Sigmoid colon (tissue), 7 donors: ENCODE measurements around the gene KRTAP10-12. TPM values are rescaled to one million over a fixed set of nuclear protein-coding genes. Genes with fewer than 3 reads are reported as not detected.

ENCODE experiments used
- DNase-seq: peaks from one replicate; pipeline ENCODE4 v3.0.0-alpha.2; 2019
- H3K27ac ChIP-seq, 4 donors: fragments of 200-600 bp; sonication (generic); one replicate each; pipeline ENCODE4 v1.5.1; 2016 to 2019; ENCODE audit warnings: mild to moderate bottlenecking in 1 of 4
- H3K27me3 ChIP-seq, 3 donors: fragments of 200-600 bp; sonication (generic); one replicate each; pipeline ENCODE4 v1.5.1; 2019; ENCODE audit warnings: mild to moderate bottlenecking in 1 of 3
- H3K36me3 ChIP-seq, 4 donors: fragments of 200-600 bp; sonication (generic); one replicate each; pipeline ENCODE4 v1.5.1; 2016 to 2019
- H3K4me1 ChIP-seq, 4 donors: fragments of 200-600 bp; sonication (generic); one replicate each; pipeline ENCODE4 v1.5.1; 2017 to 2019
- H3K4me3 ChIP-seq, 4 donors: fragments of 200-600 bp; sonication (generic); one replicate each; pipeline ENCODE4 v1.5.1; 2017 to 2019; ENCODE audit warnings: mild to moderate bottlenecking in 2 of 4, moderate library complexity in 1 of 4
- H3K9me3 ChIP-seq, 4 donors: fragments of 200-600 bp in 3 of 4; sonication (generic) in 3 of 4; one replicate each; pipeline versions ENCODE4 v1.5.1 to v1.6.1; 2013 to 2019
- CTCF ChIP-seq, 4 experiments: fragments of 450-650 bp in 3 of 4; fragments of 200-600 bp in 1 of 4; IDR thresholded peaks; one replicate each; pipeline ENCODE4 v1.5.1; 2016 to 2019; ENCODE audit warnings: antibody characterized with exemption in 4 of 4, mild to moderate bottlenecking in 3 of 4, moderate library complexity in 2 of 4
- EP300 ChIP-seq, 4 donors: sonication (generic); formaldehyde crosslinking; IDR thresholded peaks; one replicate each; pipeline ENCODE4 v1.6.1; 2017; ENCODE audit warnings: antibody characterized with exemption in 4 of 4
- POLR2A ChIP-seq, 2 donors: fragments of 450-650 bp; IDR thresholded peaks; one replicate each; pipeline ENCODE4 v1.6.1; 2016; ENCODE audit warnings: antibody characterized with exemption in 2 of 2, mild to moderate bottlenecking in 2 of 2, moderate library complexity in 2 of 2
- POLR2AphosphoS5 ChIP-seq, 4 donors: sonication (generic); formaldehyde crosslinking; IDR thresholded peaks; one replicate each; pipeline ENCODE4 v1.6.1; 2017; ENCODE audit warnings: antibody characterized with exemption in 4 of 4
- WGBS, 2 donors: extraction: QIAGEN DNeasy Blood & Tissue Kit; methylation state at CpG; one replicate each; pipeline ENCODE4 v1.1.7; 2013; 5-methylcytosine and 5-hydroxymethylcytosine counted together
- intact Hi-C: fragments of 100-400 bp; cut with DNase I; formaldehyde crosslinking; loops from one replicate; pipeline ENCODE4 v1.15.1; 2023
- polyA plus RNA-seq, 3 donors: library from polyadenylated mRNA; stranded (reverse); fragments of 200-250 nt; gene quantifications; one replicate each; pipeline ENCODE4 v1.2.3, GENCODE V29; 2013
- total RNA-seq, 4 donors: library from RNA; depleted of rRNA; stranded (reverse); fragments of >200 nt; gene quantifications; one replicate each; pipeline ENCODE4 v1.1.0, GENCODE V29; 2016
- donor health status: healthy with polysubstance abuse.
- donor health status: Bipolar disorder and iron deficiency.
- donor health status: healthy.

KRTAP10-12 gene
- total and polyA plus RNA-seq, 7 donors = not detected

GRCh38 chr21:44706706-44707581 is 10.0 kb downstream of the KRTAP10-12 start:
- Histone ChIP-seq H3K36me3 (no peaks in the 10 kb centered on the region), H3K4me3 (no peak overlapping the region), H3K27me3 (peaks cover 38 to 90% (median 79%) of the 10 kb centered on the region in 3 donors), H3K27ac (no peak overlapping the region), H3K4me1 (peaks cover 0 to 17% (median 8%) of the 10 kb centered on the region in 4 donors), H3K9me3 (no peaks in the 10 kb centered on the region)
- no peak for TF ChIP-seq CTCF (IDR thresholded peaks at IDR 0.05)
- TF ChIP-seq EP300 (IDR thresholded peaks at IDR 0.05) = no peak
- no peak for TF ChIP-seq POLR2A (IDR thresholded peaks at IDR 0.05)
- no peak for TF ChIP-seq POLR2AphosphoS5 (IDR thresholded peaks at IDR 0.05)
- WGBS, 2 donors = 9 to 26% methylated on average over 46 of the region's 46 CpGs
- intact Hi-C loops = no loop called here
- no peak for DNase-seq

- H3K4me3 ChIP-seq = no peak overlapping the region
- TF ChIP-seq POLR2A (IDR thresholded peaks at IDR 0.05) (no peak), EP300 (IDR thresholded peaks at IDR 0.05) (no peak), POLR2AphosphoS5 (IDR thresholded peaks at IDR 0.05) (no peak), CTCF (IDR thresholded peaks at IDR 0.05) (no peak)
- no peak overlapping the region for H3K27ac ChIP-seq
- H3K36me3 ChIP-seq = no peaks in the 10 kb centered on the region
- WGBS, 2 donors = 4 to 6% methylated on average over 13 of the region's 13 CpGs
- no peak for DNase-seq
- peaks cover 0 to 17% (median 8%) of the 10 kb centered on the region in 4 donors for H3K4me1 ChIP-seq
- H3K9me3 ChIP-seq = no peaks in the 10 kb centered on the region
- peaks cover 44 to 90% (median 86%) of the 10 kb centered on the region in 3 donors for H3K27me3 ChIP-seq
- intact Hi-C loops = no loop called here
Measured at GRCh38 chr21:44708213-44708865, 11.4 kb downstream of the KRTAP10-12 start.

- intact Hi-C loops = no loop called here
- H3K27ac ChIP-seq = no peak overlapping the region
- 6 to 12% methylated on average over 25 of the region's 25 CpGs for WGBS, 2 donors
- no peak for DNase-seq
- TF ChIP-seq CTCF (IDR thresholded peaks at IDR 0.05) = no peak
- no peak for TF ChIP-seq POLR2AphosphoS5 (IDR thresholded peaks at IDR 0.05)
- no peak for TF ChIP-seq POLR2A (IDR thresholded peaks at IDR 0.05)
- TF ChIP-seq EP300 (IDR thresholded peaks at IDR 0.05) = no peak
- no peak overlapping the region for H3K4me3 ChIP-seq
- peaks cover 0 to 17% (median 8%) of the 10 kb centered on the region in 4 donors for H3K4me1 ChIP-seq
- no peaks in the 10 kb centered on the region for H3K9me3 ChIP-seq
- peaks cover 44 to 90% (median 86%) of the 10 kb centered on the region in 3 donors for H3K27me3 ChIP-seq
- no peaks in the 10 kb centered on the region for H3K36me3 ChIP-seq
Measured at GRCh38 chr21:44708866-44709425, 12.0 kb downstream of the KRTAP10-12 start.

GRCh38 chr21:44709426-44710293 is 12.7 kb downstream of the KRTAP10-12 start:
- peaks cover 44 to 89% (median 81%) of the 10 kb centered on the region in 3 donors for H3K27me3 ChIP-seq
- no peak for TF ChIP-seq EP300 (IDR thresholded peaks at IDR 0.05)
- H3K9me3 ChIP-seq = no peaks in the 10 kb centered on the region
- peaks cover 0 to 17% (median 8%) of the 10 kb centered on the region in 4 donors for H3K4me1 ChIP-seq
- H3K27ac ChIP-seq = no peak overlapping the region
- WGBS, 2 donors = 5 to 10% methylated on average over 45 of the region's 45 CpGs
- no peak for DNase-seq
- H3K36me3 ChIP-seq = no peaks in the 10 kb centered on the region
- H3K4me3 ChIP-seq = no peak overlapping the region
- intact Hi-C loops = no loop called here
